IMR-90 (cell line): ENCODE results near the gene HRH2. TPM values are rescaled to one million over a fixed set of nuclear protein-coding genes. Genes with fewer than 3 reads are reported as not detected.

Experiments
- ATAC-seq: fragments of 200-7000 bp; cut with Tn5 transposase; 2 replicates; pipeline ENCODE4 v1.9.1; 2020; ENCODE audit warnings: low read depth, mild to moderate bottlenecking, moderate library complexity
- BruUV-seq: library from RNA; stranded (reverse); fragments of 400-500 nt; replicated peaks from 2 replicates; lab custom pipeline; 2021; lab: Mats Ljungman, UMichigan
- CTCF ChIA-PET: fragments of 300-600 bp; formaldehyde crosslinking; extraction: SDS; loops from one replicate; lab custom pipeline; 2021; ENCODE audit warnings: antibody characterized with exemption; lab: Yijun Ruan, JAX
- POLR2A ChIA-PET: fragments of 300-600 bp; sonication (Branson Sonifier 250); formaldehyde crosslinking; loops from one replicate; lab custom pipeline; 2022; ENCODE audit warnings: antibody characterized with exemption; ENCODE audit not compliant: unreplicated experiment; lab: Charles Lee
- DNase-seq: peaks from one replicate; pipeline ENCODE4 v3.0.0; 2013
- H2AFZ ChIP-seq: replicated peaks from 2 replicates; pipeline ENCODE3; 2013; ENCODE audit warnings: low read length, mild to moderate bottlenecking; ENCODE audit not compliant: poor library complexity
- H2AK5ac ChIP-seq: 2 replicates; pipeline ENCODE4 v1.6.1; 2013; ENCODE audit warnings: low read depth, low read length, inconsistent platforms
- H2AK9ac ChIP-seq: replicated peaks from 2 replicates; pipeline ENCODE3; 2013; ENCODE audit warnings: mild to moderate bottlenecking, low read depth, low read length, moderate library complexity; ENCODE audit not compliant: poor library complexity
- H2BK120ac ChIP-seq: 2 replicates; pipeline ENCODE4 v1.6.1; 2013; ENCODE audit warnings: low read depth, low read length, inconsistent platforms
- H2BK15ac ChIP-seq: 3 replicates; pipeline ENCODE4 v1.6.1; 2013; ENCODE audit warnings: low read depth, low read length, inconsistent platforms
- H2BK20ac ChIP-seq: 2 replicates; pipeline ENCODE4 v1.6.1; 2013; ENCODE audit warnings: low read depth, mild to moderate bottlenecking, inconsistent platforms, low read length, moderate library complexity
- H2BK5ac ChIP-seq: 2 replicates; pipeline ENCODE4 v1.6.1; 2013; ENCODE audit warnings: mild to moderate bottlenecking, low read depth, low read length, inconsistent platforms; ENCODE audit not compliant: poor library complexity, severe bottlenecking
- H3K14ac ChIP-seq: replicated peaks from 2 replicates; pipeline ENCODE4 v1.6.1; 2013; ENCODE audit warnings: low read depth, low read length, inconsistent platforms
- H3K18ac ChIP-seq: 2 replicates; pipeline ENCODE4 v1.6.1; 2013; ENCODE audit warnings: low read depth, low read length, control low read depth
- H3K23ac ChIP-seq: 2 replicates; pipeline ENCODE4 v1.6.1; 2013; ENCODE audit warnings: low read depth, low read length, inconsistent platforms
- H3K27ac ChIP-seq: 2 replicates; pipeline ENCODE4 v1.5.1; 2013; ENCODE audit warnings: mild to moderate bottlenecking, control low read depth, low read length; ENCODE audit not compliant: insufficient read depth
- H3K27me3 ChIP-seq: 2 replicates; pipeline ENCODE4 v1.6.1; 2013; ENCODE audit warnings: low read length; ENCODE audit not compliant: control insufficient read depth, insufficient read depth
- H3K36me3 ChIP-seq: 2 replicates; pipeline ENCODE4 v1.6.1; 2013; ENCODE audit warnings: low read length, mixed read lengths; ENCODE audit not compliant: control insufficient read depth, insufficient read depth
- H3K4ac ChIP-seq: 2 replicates; pipeline ENCODE4 v1.6.1; 2013; ENCODE audit warnings: low read depth, low read length, inconsistent platforms
- H3K4me1 ChIP-seq: 2 replicates; pipeline ENCODE4 v1.6.1; 2013; ENCODE audit warnings: low read length, mixed read lengths; ENCODE audit not compliant: control insufficient read depth, insufficient read depth
- H3K4me2 ChIP-seq: 2 replicates; pipeline ENCODE4 v1.6.1; 2013; ENCODE audit warnings: low read depth, mild to moderate bottlenecking, control low read depth, low read length, moderate library complexity
- H3K4me3 ChIP-seq: 2 replicates; pipeline ENCODE4 v1.5.1; 2013; ENCODE audit warnings: low read depth, mild to moderate bottlenecking, control low read depth, low read length, moderate library complexity; ENCODE audit not compliant: insufficient read depth
- H3K56ac ChIP-seq: 2 replicates; pipeline ENCODE4 v1.6.1; 2013; ENCODE audit warnings: low read length, inconsistent platforms; ENCODE audit not compliant: insufficient read depth; ENCODE audit errors: extremely low read depth
- H3K79me1 ChIP-seq, 2 experiments: 2 replicates each; pipeline ENCODE4 v1.6.1; 2013; ENCODE audit warnings: low read length in 2 of 2, inconsistent platforms in 1 of 2, low read depth in 1 of 2
- H3K9ac ChIP-seq: 2 replicates; pipeline ENCODE4 v1.6.1; 2013; ENCODE audit warnings: low read depth, low read length, control low read depth
- H3K9me1 ChIP-seq: 2 replicates; pipeline ENCODE4 v1.6.1; 2013; ENCODE audit warnings: low read length, inconsistent platforms; ENCODE audit not compliant: insufficient read depth
- H3K9me3 ChIP-seq: 2 replicates; pipeline ENCODE4 v1.6.1; 2013; ENCODE audit warnings: low read length; ENCODE audit not compliant: control insufficient read depth, insufficient read depth
- H4K20me1 ChIP-seq: 2 replicates; pipeline ENCODE4 v1.6.1; 2013; ENCODE audit warnings: low read length, inconsistent platforms; ENCODE audit not compliant: insufficient read depth
- H4K5ac ChIP-seq: 2 replicates; pipeline ENCODE4 v1.6.1; 2013; ENCODE audit warnings: mild to moderate bottlenecking, low read depth, low read length, control low read depth
- H4K8ac ChIP-seq, 2 experiments: 2 replicates each; pipeline ENCODE4 v1.6.1; 2013; ENCODE audit warnings: low read depth in 2 of 2, low read length in 2 of 2, control low read depth in 1 of 2, inconsistent platforms in 1 of 2
- H4K91ac ChIP-seq: 2 replicates; pipeline ENCODE4 v1.6.1; 2013; ENCODE audit warnings: low read depth, low read length, inconsistent platforms; ENCODE audit not compliant: insufficient read depth
- BHLHE40 ChIP-seq: fragments of 150-350 bp; IDR thresholded peaks from 2 replicates; pipeline ENCODE4 v1.6.1; 2016; ENCODE audit warnings: mild to moderate bottlenecking, low read depth, low read length
- CEBPB ChIP-seq: IDR thresholded peaks from 2 replicates; pipeline ENCODE4 v1.6.1; 2012; ENCODE audit warnings: low read depth, low read length, improper control_type of control experiment
- WGBS, 2 experiments: methylation state at CpG; one replicate each; pipeline versions ENCODE4 v1.1.5 to v1.1.7; 2013; ENCODE audit warnings: missing lambda C conversion rate in 2 of 2; ENCODE audit not compliant: insufficient read length in 1 of 2; ENCODE audit errors: extremely low coverage in 2 of 2; 5-methylcytosine and 5-hydroxymethylcytosine counted together
- dilution Hi-C: fragments of 300-500 bp; cut with HindIII; formaldehyde crosslinking; loops from one replicate; pipeline ENCODE4 v1.14.3; 2018; ENCODE audit warnings: low sequenced_read_pairs; ENCODE audit not compliant: unreplicated experiment
- in situ Hi-C: fragments of 300-500 bp; cut with MboI; formaldehyde crosslinking; loops from 3 replicates; pipeline ENCODE4 v1.14.3; 2019; ENCODE audit warnings: low sequenced_read_pairs, inconsistent platforms, mixed read lengths
- intact Hi-C: fragments of 100-400 bp; cut with micrococcal nuclease; formaldehyde crosslinking; loops from 2 replicates; pipeline ENCODE4 v1.10.0; 2022
- polyA plus RNA-seq, 3 experiments: library from polyadenylated mRNA; depleted of rRNA; stranded (reverse); fragments of >200 nt; gene quantifications; 2 replicates each; pipeline ENCODE4 v1.2.3, GENCODE V29; 2012; ENCODE audit warnings: low replicate concordance in 1 of 3
- total RNA-seq: library from RNA; depleted of rRNA; stranded (reverse); fragments of >200 nt; gene quantifications from 2 replicates; pipeline ENCODE4 v1.2.3, GENCODE V29; 2012

The HRH2 gene
- total and polyA plus RNA-seq, 2 of the 4 experiments (the other 2 are of a cell fraction): not detected

- H3K27me3 ChIP-seq: no peaks in the 10 kb centered on the region
- H3K18ac ChIP-seq: no peak overlapping the region
- no peak for DNase-seq
- intact Hi-C loops: no loop called here
- H3K14ac ChIP-seq: no peak overlapping the region
- no TSS peak for BruUV-seq
- H2AFZ ChIP-seq: no peak overlapping the region
- no peak overlapping the region for H3K56ac ChIP-seq
- H3K4me1 ChIP-seq: no peaks in the 10 kb centered on the region
- H3K9ac ChIP-seq: no peak overlapping the region
- no peaks in the 10 kb centered on the region for H3K36me3 ChIP-seq
- no peaks in the 10 kb centered on the region for H4K20me1 ChIP-seq
- WGBS, 2 experiments: 68% methylated on average over 2 of the region's 7 CpGs; no CpG with 5 or more reads in 1 of the 2 experiments
- H2BK5ac ChIP-seq: no peak overlapping the region
- no peak overlapping the region for H3K23ac ChIP-seq
- H4K91ac ChIP-seq: no peak overlapping the region
- CTCF ChIA-PET: interaction anchor here (0.8 kb wide), 1 partner anchor 9 kb away, joined by 3 read pairs; no protein-coding TSS in a partner anchor
- no peak overlapping the region for H3K4me2 ChIP-seq
- no peak overlapping the region for H2BK15ac ChIP-seq
- no peak overlapping the region for H3K4me3 ChIP-seq
- no peak overlapping the region for H4K8ac ChIP-seq
- no peaks in the 10 kb centered on the region for H3K79me1 ChIP-seq
- no peaks in the 10 kb centered on the region for H3K9me1 ChIP-seq
- POLR2A ChIA-PET: no interaction called here
- in situ Hi-C loops: loop anchor here (25.0 kb wide), 2 partner anchors 600 to 825 kb away; no protein-coding TSS in a partner anchor
- dilution Hi-C loops: no loop called here
- H4K5ac ChIP-seq: no peak overlapping the region
- TF ChIP-seq BHLHE40 (no peak), CEBPB (no peak)
- no peak overlapping the region for H2BK20ac ChIP-seq
- no peak overlapping the region for H3K4ac ChIP-seq
- no peak overlapping the region for H3K27ac ChIP-seq
- H3K9me3 ChIP-seq: peaks cover 2% of the 10 kb centered on the region; the same call in 1 of the 2 replicates
- no peak overlapping the region for H2AK5ac ChIP-seq
- no peak overlapping the region for H2BK120ac ChIP-seq
- no peak overlapping the region for H2AK9ac ChIP-seq
- no peak for ATAC-seq
These were observed 79.6 kb downstream of the HRH2 start for GRCh38 chr5:175737481-175737880.
